Peyer's patch (tissue), 4 donors: ENCODE measurements around the gene ABCA13. TPM values are rescaled to one million over a fixed set of nuclear protein-coding genes. Genes with fewer than 3 reads are reported as not detected.

ENCODE experiments used
- DNase-seq, 3 donors: peaks; one replicate each; pipeline ENCODE4 v3.0.0-alpha.2; 2017 to 2019
- H3K27ac ChIP-seq, 4 donors: fragments of 200-600 bp; sonication (generic); one replicate each; pipeline ENCODE4 v1.5.1; 2016 to 2019
- H3K27me3 ChIP-seq, 2 donors: fragments of 200-600 bp; sonication (generic); one replicate each; pipeline ENCODE4 v1.5.1; 2019
- H3K36me3 ChIP-seq, 3 donors: fragments of 200-600 bp; sonication (generic); one replicate each; pipeline ENCODE4 v1.5.1; 2016 to 2019
- H3K4me1 ChIP-seq, 4 donors: fragments of 200-600 bp; sonication (generic); one replicate each; pipeline ENCODE4 v1.5.1; 2016 to 2019
- H3K4me3 ChIP-seq, 4 donors: fragments of 200-600 bp; sonication (generic); 1 replicate in 3 of 4; 2 replicates in 1 of 4; pipeline ENCODE4 v1.5.1; 2016 to 2019; ENCODE audit warnings: mild to moderate bottlenecking in 1 of 4
- H3K9me3 ChIP-seq, 4 donors: fragments of 200-600 bp; sonication (generic); one replicate each; pipeline ENCODE4 v1.5.1; 2016 to 2019; ENCODE audit warnings: mild to moderate bottlenecking in 1 of 4
- POLR2A ChIP-seq, 2 donors: fragments of 450-650 bp; IDR thresholded peaks; one replicate each; pipeline ENCODE4 v1.5.1; 2017; ENCODE audit warnings: antibody characterized with exemption in 2 of 2, mild to moderate bottlenecking in 2 of 2, moderate library complexity in 2 of 2
- total RNA-seq, 4 donors: library from RNA; depleted of rRNA; stranded (reverse); fragments of >200 nt; gene quantifications; one replicate each; pipeline ENCODE4 v1.1.0, GENCODE V29; 2016
- TF ChIP-seq, protein P1 (sequence below), 6 experiments: fragments of 450-650 bp in 4 of 6; fragments of 200-600 bp in 2 of 6; sonication (generic) in 1 of 6; IDR thresholded peaks; one replicate each; pipeline ENCODE4 v1.5.1; 2017 to 2019; ENCODE audit warnings: antibody characterized with exemption in 6 of 6, mild to moderate bottlenecking in 3 of 6, moderate library complexity in 1 of 6

ABCA13 gene
- total RNA-seq, 4 donors from 2014 or later, result 0.53 to 2.7 (median 1.7) TPM

DNA sequence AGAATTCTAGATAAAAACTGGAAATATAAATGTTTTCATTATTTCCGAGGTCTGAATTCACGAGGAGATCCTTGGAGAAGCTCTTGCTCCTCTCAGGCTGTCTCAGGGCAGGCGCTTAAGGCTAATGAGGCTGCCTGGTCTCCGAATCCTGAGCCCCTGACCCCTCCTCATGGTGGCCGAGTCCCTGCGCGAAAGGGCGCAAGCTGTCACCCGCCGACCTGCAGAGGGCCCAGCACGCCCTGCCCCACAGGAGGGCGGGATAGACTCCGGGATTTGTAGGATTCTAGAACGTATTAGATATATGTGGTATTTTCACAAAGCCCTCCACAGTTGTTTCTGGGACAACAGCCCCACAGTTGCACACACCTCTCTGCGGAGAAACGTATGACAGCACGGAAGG, 284.1 kb downstream of the ABCA13 start:
- Histone ChIP-seq H3K36me3 (no peaks in the 10 kb centered on the region), H3K9me3 (no peaks in the 10 kb centered on the region), H3K4me1 (no peaks in the 10 kb centered on the region), H3K27me3 (no peaks in the 10 kb centered on the region), H3K27ac (no peak overlapping the region), H3K4me3 (no peak overlapping the region)
- TF ChIP-seq, protein P1, sequence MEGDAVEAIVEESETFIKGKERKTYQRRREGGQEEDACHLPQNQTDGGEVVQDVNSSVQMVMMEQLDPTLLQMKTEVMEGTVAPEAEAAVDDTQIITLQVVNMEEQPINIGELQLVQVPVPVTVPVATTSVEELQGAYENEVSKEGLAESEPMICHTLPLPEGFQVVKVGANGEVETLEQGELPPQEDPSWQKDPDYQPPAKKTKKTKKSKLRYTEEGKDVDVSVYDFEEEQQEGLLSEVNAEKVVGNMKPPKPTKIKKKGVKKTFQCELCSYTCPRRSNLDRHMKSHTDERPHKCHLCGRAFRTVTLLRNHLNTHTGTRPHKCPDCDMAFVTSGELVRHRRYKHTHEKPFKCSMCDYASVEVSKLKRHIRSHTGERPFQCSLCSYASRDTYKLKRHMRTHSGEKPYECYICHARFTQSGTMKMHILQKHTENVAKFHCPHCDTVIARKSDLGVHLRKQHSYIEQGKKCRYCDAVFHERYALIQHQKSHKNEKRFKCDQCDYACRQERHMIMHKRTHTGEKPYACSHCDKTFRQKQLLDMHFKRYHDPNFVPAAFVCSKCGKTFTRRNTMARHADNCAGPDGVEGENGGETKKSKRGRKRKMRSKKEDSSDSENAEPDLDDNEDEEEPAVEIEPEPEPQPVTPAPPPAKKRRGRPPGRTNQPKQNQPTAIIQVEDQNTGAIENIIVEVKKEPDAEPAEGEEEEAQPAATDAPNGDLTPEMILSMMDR (IDR thresholded peaks at IDR 0.05), result no peak
- DNase-seq, result no peak

DNA sequence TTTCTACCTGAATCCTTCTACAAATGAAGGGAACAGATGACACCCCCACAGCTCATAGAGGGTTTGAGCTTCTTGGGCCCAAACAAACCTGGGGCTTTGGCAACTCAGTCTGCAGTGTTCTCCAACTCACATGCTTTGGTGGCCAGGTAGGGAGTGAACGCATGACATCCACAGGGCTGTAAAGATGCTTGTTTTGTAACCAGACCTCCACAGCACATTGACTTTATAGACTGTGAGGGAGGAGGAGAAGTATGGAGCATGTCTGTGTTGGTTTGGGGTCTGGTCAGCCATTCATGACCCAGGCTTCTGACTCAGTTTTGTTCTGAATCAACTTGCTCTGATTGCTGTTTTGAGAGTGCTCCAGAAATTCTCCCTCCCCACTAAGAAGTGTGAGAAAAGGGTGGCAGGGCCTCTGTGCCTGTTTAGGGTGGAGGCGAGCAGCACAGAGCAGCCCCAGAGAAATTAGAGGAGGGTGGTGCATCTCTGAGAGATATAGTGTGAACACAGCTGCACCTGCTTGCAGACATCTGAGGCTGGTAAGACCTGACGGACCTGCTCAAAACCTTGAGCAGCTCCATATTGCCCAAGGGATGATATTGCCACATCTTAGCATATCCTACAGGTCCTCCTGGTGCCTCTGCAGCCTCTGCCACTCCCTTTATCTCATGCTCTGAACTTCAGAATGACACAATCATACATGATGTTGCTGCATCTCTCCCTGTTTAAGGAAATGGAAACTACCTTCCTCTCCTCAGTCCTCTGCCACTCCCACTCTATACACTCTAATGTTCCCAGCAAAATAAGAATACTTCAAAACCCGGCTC, 287.7 kb downstream of the ABCA13 start:
- H3K27ac ChIP-seq, result no peak overlapping the region
- H3K4me3 ChIP-seq, result no peak overlapping the region
- TF ChIP-seq, protein P1 (IDR thresholded peaks at IDR 0.05), result no peak
- no peak for TF ChIP-seq POLR2A (IDR thresholded peaks at IDR 0.05)
- no peaks in the 10 kb centered on the region for H3K27me3 ChIP-seq
- no peaks in the 10 kb centered on the region for H3K4me1 ChIP-seq
- H3K9me3 ChIP-seq, result no peaks in the 10 kb centered on the region
- H3K36me3 ChIP-seq, result no peaks in the 10 kb centered on the region
- DNase-seq, result no peak

DNA sequence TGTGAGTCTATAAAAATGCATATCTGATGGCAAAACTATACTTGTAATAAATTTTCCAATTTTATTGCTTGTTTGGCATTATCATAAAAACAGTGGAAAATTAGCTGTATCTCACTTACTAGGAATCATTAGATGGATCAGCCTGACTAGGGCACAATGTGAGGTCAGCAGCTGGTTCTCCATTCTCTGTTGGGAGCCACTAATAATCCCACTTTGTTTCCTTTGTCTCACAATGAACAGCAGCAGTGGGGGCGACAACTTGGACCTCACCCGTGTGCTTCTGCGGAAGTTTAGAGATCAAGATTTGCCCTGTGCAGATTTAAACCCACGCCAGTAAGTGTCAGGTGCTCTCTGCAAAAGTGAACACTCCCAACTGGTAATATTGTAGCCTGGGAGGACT, 295.5 kb downstream of the ABCA13 start:
- no peak for DNase-seq
- TF ChIP-seq, protein P1 (IDR thresholded peaks at IDR 0.05), result no peak
- no peak for TF ChIP-seq POLR2A (IDR thresholded peaks at IDR 0.05)
- H3K4me1 ChIP-seq, result no peaks in the 10 kb centered on the region
- no peak overlapping the region for H3K4me3 ChIP-seq
- no peaks in the 10 kb centered on the region for H3K27me3 ChIP-seq
- H3K27ac ChIP-seq, result no peak overlapping the region
- no peaks in the 10 kb centered on the region for H3K9me3 ChIP-seq
- no peaks in the 10 kb centered on the region for H3K36me3 ChIP-seq

- Histone ChIP-seq H3K4me3 (no peak overlapping the region), H3K27ac (no peak overlapping the region), H3K9me3 (no peaks in the 10 kb centered on the region), H3K27me3 (no peaks in the 10 kb centered on the region), H3K4me1 (no peaks in the 10 kb centered on the region), H3K36me3 (no peaks in the 10 kb centered on the region)
- DNase-seq, result no peak
- no peak for TF ChIP-seq POLR2A (IDR thresholded peaks at IDR 0.05)
- TF ChIP-seq, protein P1 (IDR thresholded peaks at IDR 0.05), result no peak
Observed at GRCh38 chr7:48471196-48471595, 299.9 kb downstream of the ABCA13 start.

GRCh38 chr7:48472640-48473039, 301.4 kb downstream of the ABCA13 start:
- no peak overlapping the region for H3K4me3 ChIP-seq
- DNase-seq, result no peak
- TF ChIP-seq, protein P1 (IDR thresholded peaks at IDR 0.05), result no peak
- TF ChIP-seq POLR2A (IDR thresholded peaks at IDR 0.05), result no peak
- H3K27me3 ChIP-seq, result no peaks in the 10 kb centered on the region
- no peaks in the 10 kb centered on the region for H3K4me1 ChIP-seq
- no peaks in the 10 kb centered on the region for H3K36me3 ChIP-seq
- H3K27ac ChIP-seq, result no peak overlapping the region
- no peaks in the 10 kb centered on the region for H3K9me3 ChIP-seq
